Measurements from ENCODE around the gene PIGP. TPM values are rescaled to one million over a fixed set of nuclear protein-coding genes. Genes with fewer than 3 reads are reported as not detected.

Gene PIGP
- total and polyA plus RNA-seq, 2 of the 13 experiments (the other 11 are each of a cell fraction or from before 2014, with no cell fraction given), result 14.8 to 33.4 TPM

DNA sequence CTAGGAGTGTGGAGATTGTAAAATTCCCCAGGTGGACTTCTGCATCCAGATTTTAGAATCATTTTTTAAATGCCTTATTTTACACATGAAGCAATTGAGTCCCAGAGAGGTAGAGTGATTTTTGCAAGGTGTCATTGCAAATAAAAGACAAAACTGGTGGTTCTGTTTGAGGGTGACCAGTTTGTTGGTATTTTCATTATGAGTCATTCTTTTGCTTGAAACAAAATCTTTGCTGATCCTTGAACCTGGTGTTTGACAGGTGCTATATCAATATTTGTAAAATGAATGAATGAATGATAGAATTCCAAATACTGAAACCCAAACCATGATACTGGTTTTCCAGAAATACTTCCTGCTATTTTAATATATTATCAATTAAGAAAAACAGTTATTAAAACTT is 44.3 kb upstream of the PIGP start (continued):
- TF ChIP-seq, protein P1, sequence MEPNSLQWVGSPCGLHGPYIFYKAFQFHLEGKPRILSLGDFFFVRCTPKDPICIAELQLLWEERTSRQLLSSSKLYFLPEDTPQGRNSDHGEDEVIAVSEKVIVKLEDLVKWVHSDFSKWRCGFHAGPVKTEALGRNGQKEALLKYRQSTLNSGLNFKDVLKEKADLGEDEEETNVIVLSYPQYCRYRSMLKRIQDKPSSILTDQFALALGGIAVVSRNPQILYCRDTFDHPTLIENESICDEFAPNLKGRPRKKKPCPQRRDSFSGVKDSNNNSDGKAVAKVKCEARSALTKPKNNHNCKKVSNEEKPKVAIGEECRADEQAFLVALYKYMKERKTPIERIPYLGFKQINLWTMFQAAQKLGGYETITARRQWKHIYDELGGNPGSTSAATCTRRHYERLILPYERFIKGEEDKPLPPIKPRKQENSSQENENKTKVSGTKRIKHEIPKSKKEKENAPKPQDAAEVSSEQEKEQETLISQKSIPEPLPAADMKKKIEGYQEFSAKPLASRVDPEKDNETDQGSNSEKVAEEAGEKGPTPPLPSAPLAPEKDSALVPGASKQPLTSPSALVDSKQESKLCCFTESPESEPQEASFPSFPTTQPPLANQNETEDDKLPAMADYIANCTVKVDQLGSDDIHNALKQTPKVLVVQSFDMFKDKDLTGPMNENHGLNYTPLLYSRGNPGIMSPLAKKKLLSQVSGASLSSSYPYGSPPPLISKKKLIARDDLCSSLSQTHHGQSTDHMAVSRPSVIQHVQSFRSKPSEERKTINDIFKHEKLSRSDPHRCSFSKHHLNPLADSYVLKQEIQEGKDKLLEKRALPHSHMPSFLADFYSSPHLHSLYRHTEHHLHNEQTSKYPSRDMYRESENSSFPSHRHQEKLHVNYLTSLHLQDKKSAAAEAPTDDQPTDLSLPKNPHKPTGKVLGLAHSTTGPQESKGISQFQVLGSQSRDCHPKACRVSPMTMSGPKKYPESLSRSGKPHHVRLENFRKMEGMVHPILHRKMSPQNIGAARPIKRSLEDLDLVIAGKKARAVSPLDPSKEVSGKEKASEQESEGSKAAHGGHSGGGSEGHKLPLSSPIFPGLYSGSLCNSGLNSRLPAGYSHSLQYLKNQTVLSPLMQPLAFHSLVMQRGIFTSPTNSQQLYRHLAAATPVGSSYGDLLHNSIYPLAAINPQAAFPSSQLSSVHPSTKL (CRISPR knock-in tag; IDR thresholded peaks at IDR 0.05), result peak; percentile 83
- TF ChIP-seq, protein P2, sequence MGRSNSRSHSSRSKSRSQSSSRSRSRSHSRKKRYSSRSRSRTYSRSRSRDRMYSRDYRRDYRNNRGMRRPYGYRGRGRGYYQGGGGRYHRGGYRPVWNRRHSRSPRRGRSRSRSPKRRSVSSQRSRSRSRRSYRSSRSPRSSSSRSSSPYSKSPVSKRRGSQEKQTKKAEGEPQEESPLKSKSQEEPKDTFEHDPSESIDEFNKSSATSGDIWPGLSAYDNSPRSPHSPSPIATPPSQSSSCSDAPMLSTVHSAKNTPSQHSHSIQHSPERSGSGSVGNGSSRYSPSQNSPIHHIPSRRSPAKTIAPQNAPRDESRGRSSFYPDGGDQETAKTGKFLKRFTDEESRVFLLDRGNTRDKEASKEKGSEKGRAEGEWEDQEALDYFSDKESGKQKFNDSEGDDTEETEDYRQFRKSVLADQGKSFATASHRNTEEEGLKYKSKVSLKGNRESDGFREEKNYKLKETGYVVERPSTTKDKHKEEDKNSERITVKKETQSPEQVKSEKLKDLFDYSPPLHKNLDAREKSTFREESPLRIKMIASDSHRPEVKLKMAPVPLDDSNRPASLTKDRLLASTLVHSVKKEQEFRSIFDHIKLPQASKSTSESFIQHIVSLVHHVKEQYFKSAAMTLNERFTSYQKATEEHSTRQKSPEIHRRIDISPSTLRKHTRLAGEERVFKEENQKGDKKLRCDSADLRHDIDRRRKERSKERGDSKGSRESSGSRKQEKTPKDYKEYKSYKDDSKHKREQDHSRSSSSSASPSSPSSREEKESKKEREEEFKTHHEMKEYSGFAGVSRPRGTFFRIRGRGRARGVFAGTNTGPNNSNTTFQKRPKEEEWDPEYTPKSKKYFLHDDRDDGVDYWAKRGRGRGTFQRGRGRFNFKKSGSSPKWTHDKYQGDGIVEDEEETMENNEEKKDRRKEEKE (IDR thresholded peaks at IDR 0.05), result no peak
- TF ChIP-seq, protein P3, sequence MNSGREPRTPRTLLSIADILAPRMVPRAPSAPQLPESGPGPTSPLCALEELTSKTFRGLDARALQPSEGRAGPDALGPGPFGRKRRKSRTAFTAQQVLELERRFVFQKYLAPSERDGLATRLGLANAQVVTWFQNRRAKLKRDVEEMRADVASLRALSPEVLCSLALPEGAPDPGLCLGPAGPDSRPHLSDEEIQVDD (CRISPR knock-in tag; IDR thresholded peaks at IDR 0.05; ENCODE audit: borderline replicate concordance), result no peak
- TF ChIP-seq HMG20B (CRISPR knock-in tag; conservative IDR thresholded peaks at IDR 0.05) (0 out of 2 replicates have a peak, but pooled peaks have one; percentile 43), ZNF484 (CRISPR knock-in tag; IDR thresholded peaks at IDR 0.05; ENCODE audit: borderline replicate concordance, low read depth) (no peak), ZNF34 (CRISPR knock-in tag; IDR thresholded peaks at IDR 0.05; ENCODE audit: borderline replicate concordance) (no peak), EEA1 (CRISPR knock-in tag; IDR thresholded peaks at IDR 0.05; ENCODE audit: borderline replicate concordance) (no peak), RFX1 (IDR thresholded peaks at IDR 0.05) (no peak), ZNF557 (CRISPR knock-in tag; IDR thresholded peaks at IDR 0.05) (no peak), ZNF572 (CRISPR knock-in tag; IDR thresholded peaks at IDR 0.05) (no peak), ZFP1 (CRISPR knock-in tag; IDR thresholded peaks at IDR 0.05) (no peak), ZNF251 (CRISPR knock-in tag; IDR thresholded peaks at IDR 0.05) (no peak), POLR2G (IDR thresholded peaks at IDR 0.05; ENCODE audit: low read depth, low read length) (no peak), RXRB (CRISPR knock-in tag; IDR thresholded peaks at IDR 0.05; ENCODE audit: borderline replicate concordance) (no peak), ZNF224 (CRISPR knock-in tag; IDR thresholded peaks at IDR 0.05) (no peak), PHF21A (CRISPR knock-in tag; IDR thresholded peaks at IDR 0.05) (peak; percentile 33; the same call in 1 of the 2 replicates), ZFAT (CRISPR knock-in tag; conservative IDR thresholded peaks at IDR 0.05) (no peak), MXD4 (CRISPR knock-in tag; IDR thresholded peaks at IDR 0.05) (no peak), SMAD9 (CRISPR knock-in tag; IDR thresholded peaks at IDR 0.05) (no peak), ZMYM4 (CRISPR knock-in tag; IDR thresholded peaks at IDR 0.05) (no peak), ADNP (CRISPR knock-in tag; IDR thresholded peaks at IDR 0.05) (no peak)
- TF ChIP-seq, protein P4, sequence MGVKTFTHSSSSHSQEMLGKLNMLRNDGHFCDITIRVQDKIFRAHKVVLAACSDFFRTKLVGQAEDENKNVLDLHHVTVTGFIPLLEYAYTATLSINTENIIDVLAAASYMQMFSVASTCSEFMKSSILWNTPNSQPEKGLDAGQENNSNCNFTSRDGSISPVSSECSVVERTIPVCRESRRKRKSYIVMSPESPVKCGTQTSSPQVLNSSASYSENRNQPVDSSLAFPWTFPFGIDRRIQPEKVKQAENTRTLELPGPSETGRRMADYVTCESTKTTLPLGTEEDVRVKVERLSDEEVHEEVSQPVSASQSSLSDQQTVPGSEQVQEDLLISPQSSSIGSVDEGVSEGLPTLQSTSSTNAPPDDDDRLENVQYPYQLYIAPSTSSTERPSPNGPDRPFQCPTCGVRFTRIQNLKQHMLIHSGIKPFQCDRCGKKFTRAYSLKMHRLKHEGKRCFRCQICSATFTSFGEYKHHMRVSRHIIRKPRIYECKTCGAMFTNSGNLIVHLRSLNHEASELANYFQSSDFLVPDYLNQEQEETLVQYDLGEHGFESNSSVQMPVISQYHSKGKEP (CRISPR knock-in tag; IDR thresholded peaks at IDR 0.05), result no peak
- TF ChIP-seq, protein P5, sequence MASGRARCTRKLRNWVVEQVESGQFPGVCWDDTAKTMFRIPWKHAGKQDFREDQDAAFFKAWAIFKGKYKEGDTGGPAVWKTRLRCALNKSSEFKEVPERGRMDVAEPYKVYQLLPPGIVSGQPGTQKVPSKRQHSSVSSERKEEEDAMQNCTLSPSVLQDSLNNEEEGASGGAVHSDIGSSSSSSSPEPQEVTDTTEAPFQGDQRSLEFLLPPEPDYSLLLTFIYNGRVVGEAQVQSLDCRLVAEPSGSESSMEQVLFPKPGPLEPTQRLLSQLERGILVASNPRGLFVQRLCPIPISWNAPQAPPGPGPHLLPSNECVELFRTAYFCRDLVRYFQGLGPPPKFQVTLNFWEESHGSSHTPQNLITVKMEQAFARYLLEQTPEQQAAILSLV (CRISPR knock-in tag; IDR thresholded peaks at IDR 0.05; ENCODE audit: borderline replicate concordance), result no peak
